Activated CD4-positive, alpha-beta T cell treated with anti-CD3 and anti-CD28 coated beads for 4 hours (primary cell): ENCODE results near the gene LRRIQ3.

Experiments used
- DNase-seq, 2 donors: peaks; one replicate each; pipeline ENCODE4 v3.0.0-alpha.2; 2020

Gene LRRIQ3

DNA sequence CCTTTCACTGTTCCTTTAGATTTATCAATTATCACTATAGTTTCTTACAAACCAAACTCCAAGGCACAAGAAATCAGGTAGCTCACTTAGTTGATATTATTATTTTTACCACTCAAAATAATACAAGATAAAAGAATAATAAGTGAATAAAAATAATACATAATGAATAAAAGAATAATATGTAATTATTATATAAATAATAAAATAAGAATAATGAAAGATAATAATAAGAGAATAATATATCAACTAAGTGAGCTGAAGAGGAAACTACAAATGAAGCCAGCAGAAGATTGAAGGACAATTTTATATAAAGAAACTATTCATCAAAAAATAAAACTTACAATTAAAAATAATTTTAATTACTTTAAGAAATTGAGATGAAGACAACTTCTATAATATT is 90.6 kb downstream of the LRRIQ3 start:
- no peak for DNase-seq

DNA sequence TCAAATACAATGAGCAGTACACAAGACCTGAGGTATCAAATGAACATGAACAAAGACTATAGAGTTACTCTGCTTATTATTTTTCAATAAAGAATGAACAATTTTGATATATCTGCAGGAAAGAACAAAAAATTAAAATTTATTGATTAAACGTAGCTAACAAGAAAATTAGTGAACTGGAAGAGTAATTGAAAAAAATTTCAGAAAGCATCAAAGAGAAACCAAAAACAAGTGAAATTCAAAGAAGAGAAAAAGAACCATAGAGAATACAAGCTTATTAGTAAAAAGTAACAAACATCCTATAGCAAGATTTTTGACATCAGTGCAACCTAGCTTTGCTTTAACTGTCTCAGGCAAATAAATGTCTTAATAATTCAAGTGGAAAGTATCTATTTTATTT is 106.6 kb downstream of the LRRIQ3 start:
- DNase-seq: no peak

DNA sequence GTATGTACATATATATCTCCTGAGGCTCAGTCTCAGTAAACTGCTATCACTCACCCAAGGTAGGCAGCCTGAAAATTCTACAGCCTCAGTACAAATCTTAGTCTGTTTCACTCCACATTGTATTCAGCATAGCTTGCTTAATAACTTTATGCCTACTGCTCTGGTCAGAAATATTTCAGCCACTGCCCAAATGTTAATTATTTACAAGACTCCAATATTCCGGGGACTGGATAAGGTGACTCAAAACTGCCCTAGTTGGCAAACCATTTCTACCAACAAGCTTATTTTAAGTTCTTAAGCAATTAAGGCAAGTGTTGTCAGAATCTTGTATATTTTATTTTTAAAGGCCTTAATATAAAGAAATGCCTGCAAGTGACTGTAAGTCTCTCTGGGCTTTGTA is 114.8 kb downstream of the LRRIQ3 start:
- DNase-seq: no peak

DNA sequence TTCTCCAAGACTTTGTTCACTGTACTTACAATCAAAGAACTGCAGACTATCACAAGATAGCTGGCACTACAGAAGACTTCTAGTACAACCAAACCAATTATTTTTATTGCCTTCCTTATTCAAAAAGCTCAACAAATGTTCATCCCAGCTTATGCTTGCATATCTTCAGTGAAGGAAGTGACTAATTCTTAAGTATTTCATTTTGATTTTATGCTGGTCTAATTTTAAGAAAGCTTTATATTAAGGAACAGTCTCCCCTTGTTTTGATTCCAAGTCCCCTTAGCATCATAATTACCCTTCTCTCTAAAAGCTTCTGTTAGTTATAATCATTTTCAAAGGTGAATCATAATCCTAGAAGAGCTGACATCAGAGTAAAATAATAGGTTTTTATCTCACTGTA is 132.9 kb downstream of the LRRIQ3 start:
- DNase-seq: no peak

DNA sequence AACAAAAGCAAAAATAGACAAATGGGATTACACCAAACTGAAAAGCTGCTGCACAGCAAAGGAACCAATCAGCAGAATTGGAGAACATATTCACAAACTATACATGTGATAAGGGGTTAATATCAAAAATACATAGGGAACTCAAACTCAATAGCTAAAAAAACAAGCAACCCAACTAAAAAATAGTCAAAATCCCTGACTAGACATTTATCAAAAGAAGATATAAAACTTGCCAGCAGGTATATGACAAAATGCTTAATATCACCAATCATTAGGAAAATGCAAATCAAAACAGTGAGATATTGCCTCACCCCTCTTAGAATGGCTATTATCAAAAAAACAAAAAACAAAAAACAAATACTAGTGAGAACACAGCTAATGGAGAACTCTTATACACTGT is 140.3 kb downstream of the LRRIQ3 start:
- DNase-seq: no peak

DNA sequence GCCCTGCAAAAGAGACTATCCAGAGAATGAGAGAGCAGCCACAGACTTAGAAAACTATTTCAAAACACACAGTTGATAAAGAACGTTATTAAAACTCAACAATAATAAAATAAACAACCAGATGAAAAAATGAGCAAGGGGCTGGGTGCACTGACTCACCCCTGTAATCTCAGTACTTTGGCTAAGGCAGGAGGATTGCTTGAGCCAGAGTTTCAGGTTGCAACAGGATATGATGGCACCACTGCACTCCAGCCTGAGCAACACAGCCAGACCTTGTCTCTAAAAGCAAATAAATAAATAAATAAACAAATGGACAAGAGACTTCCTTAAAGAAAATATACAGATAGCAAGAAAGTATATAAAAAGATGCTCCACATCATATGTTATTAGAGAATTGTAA is 144.6 kb downstream of the LRRIQ3 start:
- no peak for DNase-seq

DNA sequence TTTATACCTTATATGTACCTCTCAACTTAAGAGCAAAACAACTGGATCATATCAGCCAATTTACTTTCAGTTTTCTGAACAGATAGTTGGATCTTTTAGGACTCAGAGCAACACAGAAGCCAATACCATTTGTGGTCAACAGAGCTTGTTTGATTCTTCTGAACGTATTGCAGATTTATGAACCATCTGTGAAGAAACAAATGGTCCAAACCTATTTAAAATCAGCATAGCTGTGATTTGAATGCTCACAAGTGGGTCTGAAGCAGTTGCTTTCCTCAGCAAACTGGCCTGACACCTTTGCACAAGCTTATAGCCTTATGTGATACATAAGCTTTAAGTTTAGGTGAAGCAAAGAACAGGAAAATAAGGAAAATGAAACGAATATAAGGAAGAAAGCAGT is 147.6 kb downstream of the LRRIQ3 start:
- no peak for DNase-seq

DNA sequence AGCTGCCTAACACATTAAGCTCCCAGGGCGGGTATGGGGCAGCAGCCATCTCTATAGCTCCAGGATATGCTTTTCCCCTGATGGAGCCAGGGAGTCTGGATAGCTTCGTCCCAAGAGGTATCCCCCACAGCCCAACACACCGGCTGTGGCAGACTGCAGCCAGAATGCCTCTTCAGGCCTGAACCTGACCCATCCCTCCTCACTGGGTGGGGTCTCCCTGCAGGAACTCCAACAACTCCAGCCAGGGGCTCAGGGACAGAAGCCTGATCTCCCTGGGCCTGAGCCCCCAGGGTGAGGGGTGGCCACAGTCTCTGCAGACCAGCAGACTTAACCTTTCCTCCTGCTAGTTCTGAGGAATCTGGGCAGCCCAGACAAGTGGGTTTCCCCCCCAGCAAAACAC is 159.9 kb downstream of the LRRIQ3 start:
- DNase-seq: no peak

DNA sequence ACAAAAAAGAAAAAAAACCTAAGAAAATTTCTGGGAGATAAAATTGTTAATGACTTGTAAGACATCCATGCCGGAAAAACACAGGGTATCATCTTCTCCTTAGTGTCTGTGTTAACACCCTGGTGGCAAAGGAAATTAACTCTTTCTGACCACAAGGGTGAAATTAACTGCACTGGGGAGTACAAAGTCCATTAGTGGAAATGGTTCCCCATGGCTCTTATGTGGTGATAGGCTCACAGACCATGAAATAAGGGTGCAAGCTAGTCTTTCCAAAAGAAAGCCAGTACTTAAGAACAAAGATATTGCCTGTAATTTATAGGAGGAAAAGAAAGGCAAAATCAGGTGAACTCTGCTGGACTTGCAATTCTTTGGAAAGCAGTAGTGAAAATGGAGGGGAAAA is 185.4 kb downstream of the LRRIQ3 start:
- DNase-seq: no peak

DNA sequence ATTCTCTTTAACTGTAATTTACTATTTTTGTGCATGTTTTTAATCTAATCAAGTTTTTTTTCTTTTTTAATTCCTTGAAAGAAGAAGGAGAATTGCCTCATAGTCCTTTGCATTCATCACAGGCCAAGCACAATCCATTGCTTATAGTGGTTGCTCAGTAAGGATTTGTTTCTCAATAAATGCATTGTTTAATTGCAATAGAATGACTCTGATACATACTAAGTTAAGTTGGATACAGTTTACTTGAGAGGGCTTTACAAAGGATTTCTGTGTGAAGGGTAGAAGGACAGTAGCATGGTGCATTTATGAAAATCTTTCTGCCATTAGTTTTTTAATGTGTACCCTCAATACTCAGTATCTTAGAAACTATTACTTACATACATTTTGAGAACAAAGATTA is 186.2 kb downstream of the LRRIQ3 start:
- no peak for DNase-seq

DNA sequence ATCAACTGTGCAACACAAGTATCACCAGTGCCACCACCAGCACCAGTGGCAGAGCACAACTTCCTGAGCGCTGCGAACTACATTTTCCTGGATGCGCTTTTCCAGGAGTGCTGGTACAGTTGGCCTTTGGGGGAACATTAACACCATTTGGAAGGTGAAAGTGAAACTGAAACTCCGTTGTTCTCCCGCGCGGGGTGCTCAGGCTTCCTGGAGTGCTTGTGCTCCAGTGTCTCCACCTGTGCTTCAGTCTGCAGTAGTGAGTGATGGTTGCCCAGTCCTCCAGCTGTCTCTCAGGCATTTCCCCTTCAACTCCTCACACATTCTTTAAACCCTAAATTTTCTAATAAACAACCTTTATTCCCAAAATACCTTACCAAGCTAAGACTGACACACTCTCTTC is 187.8 kb downstream of the LRRIQ3 start:
- no peak for DNase-seq

DNA sequence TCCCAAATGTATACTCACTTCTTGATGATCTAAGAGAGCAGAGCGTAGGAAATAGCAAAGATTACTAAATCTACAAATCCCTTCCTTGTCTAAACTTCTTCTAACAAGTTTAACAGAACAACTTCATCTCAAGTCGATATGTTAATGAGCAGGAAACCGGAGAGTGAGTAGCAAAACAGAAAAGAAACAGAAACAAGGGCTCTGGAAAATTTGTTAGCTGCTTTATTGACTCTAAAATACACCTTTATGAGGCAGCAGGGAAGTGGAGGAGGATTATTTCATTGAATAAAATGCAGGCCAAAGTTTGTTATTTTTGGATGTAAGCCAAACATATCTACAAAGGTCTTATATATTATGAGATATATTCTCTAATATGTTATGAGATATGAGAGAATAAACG is 192.4 kb downstream of the LRRIQ3 start:
- DNase-seq: no peak

DNA sequence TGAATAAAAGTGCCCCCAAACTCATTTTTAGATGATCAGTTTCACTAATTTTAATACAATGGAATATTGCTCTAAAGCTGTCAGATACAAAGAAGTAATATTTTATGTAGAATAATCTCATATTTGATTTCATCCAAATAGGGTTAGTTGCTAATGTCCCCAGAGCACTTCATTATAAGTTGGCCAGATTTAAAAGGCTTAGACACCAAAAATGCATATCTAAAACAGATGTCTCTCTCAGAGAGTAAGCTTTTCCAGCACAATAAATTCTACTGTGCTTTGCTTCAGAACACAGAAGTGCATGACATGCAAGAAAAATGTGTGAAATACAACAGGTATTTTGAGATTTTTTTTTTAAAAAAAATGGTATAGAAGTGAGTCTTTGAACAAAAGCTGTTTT is 194.2 kb downstream of the LRRIQ3 start:
- no peak for DNase-seq

DNA sequence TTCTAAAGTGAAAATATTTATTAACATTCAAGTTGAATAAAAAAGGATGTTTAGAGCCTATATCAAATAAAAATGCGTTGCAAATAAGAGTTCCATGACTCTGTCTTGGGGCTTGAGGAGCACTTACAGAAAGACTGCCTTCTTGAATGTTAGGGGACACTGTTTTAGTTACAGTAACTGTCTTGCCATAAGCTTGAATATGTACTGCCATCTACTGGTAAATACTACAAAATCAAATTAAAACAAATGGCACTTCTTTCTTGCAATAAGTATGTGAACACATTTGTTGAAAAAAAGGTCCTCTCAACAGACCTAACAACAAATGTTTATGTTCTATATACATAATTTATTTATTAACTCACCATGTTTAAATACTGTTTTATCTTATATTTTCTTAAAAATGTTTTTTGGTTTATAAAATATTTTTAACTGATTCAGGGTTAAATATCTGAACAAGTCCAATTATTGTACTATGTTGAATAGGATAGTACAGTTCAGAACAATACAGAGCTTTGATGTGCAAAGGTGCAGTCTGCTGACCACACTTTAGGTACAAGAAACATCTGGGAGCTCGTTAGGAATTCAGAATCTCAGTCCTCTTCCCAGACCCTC is 199.5 kb downstream of the LRRIQ3 start:
- no peak for DNase-seq

DNA sequence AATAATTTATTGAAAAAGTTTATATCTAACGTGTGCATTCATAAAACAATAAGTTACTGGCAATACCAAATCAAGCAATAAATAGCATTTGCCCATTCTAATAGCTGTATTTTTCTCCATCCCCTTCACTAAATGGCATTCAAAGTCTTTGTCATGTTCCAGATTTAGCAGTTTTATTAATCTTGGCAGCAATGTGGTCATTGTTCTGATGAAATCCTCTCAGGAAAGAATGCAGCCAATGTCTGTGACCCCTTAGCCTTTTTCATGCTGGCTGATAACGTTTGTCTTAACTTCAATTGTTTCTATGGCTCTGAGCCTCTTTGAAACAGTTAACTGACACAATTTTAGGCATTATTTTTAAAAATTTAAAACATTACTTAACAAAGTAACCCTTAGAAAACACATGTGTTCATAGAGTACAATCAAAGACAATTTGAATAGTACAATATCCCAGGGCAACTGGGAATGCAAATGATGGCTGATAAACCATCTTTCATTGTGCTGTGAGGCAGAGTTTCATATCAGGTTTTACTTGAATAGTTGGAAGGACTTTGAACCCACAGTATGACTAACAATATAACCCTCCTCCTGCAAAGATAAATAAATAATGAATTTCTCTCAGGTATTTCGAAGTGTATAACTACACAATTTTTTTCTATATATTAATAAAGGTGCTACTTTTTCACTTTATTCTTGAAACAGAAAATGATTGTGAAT is 217.5 kb downstream of the LRRIQ3 start:
- DNase-seq: no peak

DNA sequence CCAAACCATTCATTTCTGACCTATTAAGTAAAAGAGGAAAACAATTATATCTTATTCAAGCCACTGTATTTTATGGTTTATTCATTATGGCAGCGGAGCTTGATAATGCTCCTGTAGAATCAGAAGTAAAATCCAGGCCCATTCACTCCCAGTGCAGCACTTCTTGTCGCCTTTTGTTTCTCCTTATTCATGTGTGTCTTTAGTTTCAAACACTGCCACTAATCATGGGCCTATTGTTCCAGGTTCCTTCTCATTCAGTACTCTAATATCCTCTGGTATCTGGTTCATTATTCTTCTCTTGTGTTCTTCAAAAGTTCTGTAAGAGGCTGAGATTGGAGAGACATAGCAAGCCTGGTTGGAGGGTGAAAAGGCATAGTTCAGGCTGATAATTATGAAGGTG is 218.3 kb downstream of the LRRIQ3 start:
- no peak for DNase-seq

DNA sequence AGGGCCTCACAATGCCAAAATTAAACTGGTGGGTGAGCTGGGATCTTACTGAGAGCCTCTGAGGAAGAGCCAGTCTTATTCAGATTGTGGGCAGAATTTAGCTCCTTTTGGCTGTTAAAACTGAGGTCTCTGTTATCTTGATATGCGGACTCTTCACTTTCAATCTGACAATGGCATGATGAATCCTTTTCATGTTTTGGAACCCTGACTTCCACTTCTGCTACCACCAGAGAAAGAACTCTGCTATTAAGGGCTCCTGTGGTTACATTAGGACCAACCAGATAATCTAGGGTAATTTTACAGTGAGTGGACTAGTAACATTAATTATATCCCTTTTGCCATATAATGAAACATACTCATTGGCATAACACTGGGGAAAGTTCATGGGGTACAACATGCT is 219.0 kb downstream of the LRRIQ3 start:
- DNase-seq: no peak
